ENCODE results near the gene CYP2C8. TPM values are rescaled to one million over a fixed set of nuclear protein-coding genes. Genes with fewer than 3 reads are reported as not detected.

Gene CYP2C8
- total RNA-seq, 2 experiments from 2014 or later, result not detected

DNA sequence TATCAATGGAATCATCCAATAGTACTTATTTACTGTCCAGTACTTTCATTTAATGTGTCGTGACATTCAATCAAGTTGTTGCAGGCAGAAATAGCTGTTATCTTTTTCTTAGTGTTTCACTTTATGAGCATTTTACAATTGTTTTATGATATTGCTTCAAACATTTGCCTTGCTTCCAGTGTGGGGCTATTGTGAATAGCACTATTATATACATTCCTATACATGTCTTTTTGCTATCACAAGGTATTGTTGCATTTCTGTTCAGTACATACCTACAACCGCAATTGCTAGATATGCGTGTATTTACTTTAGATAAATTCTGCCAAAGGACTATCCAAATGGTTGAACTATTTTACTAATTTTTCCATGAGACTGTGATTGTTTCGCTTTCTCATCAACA lies 34.9 kb downstream of the CYP2C8 start:
- no peak overlapping the region for H3K4me2 ChIP-seq (ENCODE audit: low read length)
- CTCF ChIA-PET (ENCODE audit: unreplicated experiment), result no interaction called here
- no peak overlapping the region for H3K27ac ChIP-seq (ENCODE audit: low read depth, low read length, poor library complexity, severe bottlenecking)
- no peaks in the 10 kb centered on the region for H3K9me3 ChIP-seq (ENCODE audit: low read length)
- H3K79me2 ChIP-seq (ENCODE audit: insufficient read depth, low read depth, low read length), result no peaks in the 10 kb centered on the region
- BruUV-seq (replicated peaks), result no TSS peak
- no peak for DNase-seq (ENCODE audit: low spot score)
- no peak overlapping the region for H3K4me3 ChIP-seq (ENCODE audit: low read depth, low read length, poor library complexity, severe bottlenecking)
- H3K36me3 ChIP-seq (ENCODE audit: insufficient read depth, low read length), result no peaks in the 10 kb centered on the region
- POLR2A ChIA-PET, result no interaction called here
- no peaks in the 10 kb centered on the region for H4K20me1 ChIP-seq (ENCODE audit: insufficient read depth, low read length)
- intact Hi-C loops (cut with micrococcal nuclease; ENCODE audit: unreplicated experiment), result no loop called here
- TF ChIP-seq, protein P1, sequence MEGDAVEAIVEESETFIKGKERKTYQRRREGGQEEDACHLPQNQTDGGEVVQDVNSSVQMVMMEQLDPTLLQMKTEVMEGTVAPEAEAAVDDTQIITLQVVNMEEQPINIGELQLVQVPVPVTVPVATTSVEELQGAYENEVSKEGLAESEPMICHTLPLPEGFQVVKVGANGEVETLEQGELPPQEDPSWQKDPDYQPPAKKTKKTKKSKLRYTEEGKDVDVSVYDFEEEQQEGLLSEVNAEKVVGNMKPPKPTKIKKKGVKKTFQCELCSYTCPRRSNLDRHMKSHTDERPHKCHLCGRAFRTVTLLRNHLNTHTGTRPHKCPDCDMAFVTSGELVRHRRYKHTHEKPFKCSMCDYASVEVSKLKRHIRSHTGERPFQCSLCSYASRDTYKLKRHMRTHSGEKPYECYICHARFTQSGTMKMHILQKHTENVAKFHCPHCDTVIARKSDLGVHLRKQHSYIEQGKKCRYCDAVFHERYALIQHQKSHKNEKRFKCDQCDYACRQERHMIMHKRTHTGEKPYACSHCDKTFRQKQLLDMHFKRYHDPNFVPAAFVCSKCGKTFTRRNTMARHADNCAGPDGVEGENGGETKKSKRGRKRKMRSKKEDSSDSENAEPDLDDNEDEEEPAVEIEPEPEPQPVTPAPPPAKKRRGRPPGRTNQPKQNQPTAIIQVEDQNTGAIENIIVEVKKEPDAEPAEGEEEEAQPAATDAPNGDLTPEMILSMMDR (conservative IDR thresholded peaks at IDR 0.05; ENCODE audit: low read length), result no peak
- no peak for TF ChIP-seq EZH2phosphoT487 (IDR thresholded peaks at IDR 0.05; ENCODE audit: borderline replicate concordance, low read depth, low read length)
- H3K9me2 ChIP-seq (ENCODE audit: insufficient read depth, low read length), result no peaks in the 10 kb centered on the region
- no peaks in the 10 kb centered on the region for H3K4me1 ChIP-seq (ENCODE audit: insufficient read depth, low read length, poor library complexity, severe bottlenecking)
- H2AFZ ChIP-seq (ENCODE audit: low read length), result no peak overlapping the region

DNA sequence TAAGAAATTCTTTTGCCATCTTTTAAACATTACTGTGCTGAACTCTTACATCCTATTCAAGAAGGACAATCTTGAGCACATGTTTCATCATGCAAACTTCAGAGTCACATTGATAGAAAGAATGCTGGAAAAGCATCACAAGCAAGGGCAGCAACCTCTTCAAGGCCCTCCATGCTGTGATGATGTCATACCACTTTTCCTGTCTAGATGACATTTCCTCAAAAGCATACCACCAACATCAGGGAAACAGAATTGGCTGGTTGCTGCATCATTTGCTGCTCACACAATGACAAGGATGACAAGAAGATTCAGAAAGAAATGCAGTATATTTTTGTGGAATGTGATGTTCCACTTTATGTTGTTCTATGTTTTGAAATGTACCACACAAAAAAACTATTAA lies 37.6 kb downstream of the CYP2C8 start:
- H3K4me1 ChIP-seq (ENCODE audit: insufficient read depth, low read length, poor library complexity, severe bottlenecking), result no peaks in the 10 kb centered on the region
- intact Hi-C loops (cut with micrococcal nuclease; ENCODE audit: unreplicated experiment), result no loop called here
- no peaks in the 10 kb centered on the region for H3K36me3 ChIP-seq (ENCODE audit: insufficient read depth, low read length)
- no TSS peak for BruUV-seq (replicated peaks)
- H3K27ac ChIP-seq (ENCODE audit: low read depth, low read length, poor library complexity, severe bottlenecking), result no peak overlapping the region
- ChIA-PET POLR2A (no interaction called here), CTCF (ENCODE audit: unreplicated experiment) (no interaction called here)
- no peak for DNase-seq (ENCODE audit: low spot score)
- no peaks in the 10 kb centered on the region for H3K9me2 ChIP-seq (ENCODE audit: insufficient read depth, low read length)
- H3K79me2 ChIP-seq (ENCODE audit: insufficient read depth, low read depth, low read length), result no peaks in the 10 kb centered on the region
- TF ChIP-seq EZH2phosphoT487 (IDR thresholded peaks at IDR 0.05; ENCODE audit: borderline replicate concordance, low read depth, low read length), result no peak
- TF ChIP-seq, protein P1 (conservative IDR thresholded peaks at IDR 0.05; ENCODE audit: low read length), result no peak
- H3K9me3 ChIP-seq (ENCODE audit: low read length), result no peaks in the 10 kb centered on the region
- H3K4me2 ChIP-seq (ENCODE audit: low read length), result no peak overlapping the region
- no peak overlapping the region for H2AFZ ChIP-seq (ENCODE audit: low read length)
- no peak overlapping the region for H3K4me3 ChIP-seq (ENCODE audit: low read depth, low read length, poor library complexity, severe bottlenecking)
- no peaks in the 10 kb centered on the region for H4K20me1 ChIP-seq (ENCODE audit: insufficient read depth, low read length)

DNA sequence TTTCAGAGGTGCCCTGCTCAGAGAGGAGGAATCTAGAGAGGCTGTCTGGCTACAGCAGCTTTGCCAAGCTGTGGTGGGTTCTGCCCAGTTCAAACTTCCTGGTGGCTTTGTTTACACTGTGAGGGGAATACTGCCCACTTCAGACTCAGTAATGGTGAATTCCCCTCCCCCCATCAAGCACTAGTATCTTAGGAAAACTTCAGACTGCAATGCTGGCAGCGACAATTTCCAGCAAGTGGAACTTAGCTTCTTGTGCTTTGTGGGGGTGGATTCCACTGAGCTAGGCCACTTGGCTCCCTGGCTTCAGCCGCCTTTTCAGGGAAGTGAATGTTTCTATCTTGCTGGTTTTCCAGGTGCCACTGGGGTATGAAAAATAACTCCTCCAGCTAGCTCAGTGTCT lies 42.8 kb downstream of the CYP2C8 start:
- no peaks in the 10 kb centered on the region for H3K36me3 ChIP-seq (ENCODE audit: insufficient read depth, low read length)
- H3K4me2 ChIP-seq (ENCODE audit: low read length), result no peak overlapping the region
- POLR2A ChIA-PET, result interaction anchor here (0.6 kb wide), 1 partner anchor 11 kb away, joined by 3 read pairs; no protein-coding TSS in a partner anchor
- no peak for DNase-seq (ENCODE audit: low spot score)
- no peaks in the 10 kb centered on the region for H4K20me1 ChIP-seq (ENCODE audit: insufficient read depth, low read length)
- H3K79me2 ChIP-seq (ENCODE audit: insufficient read depth, low read depth, low read length), result no peaks in the 10 kb centered on the region
- no peaks in the 10 kb centered on the region for H3K9me2 ChIP-seq (ENCODE audit: insufficient read depth, low read length)
- BruUV-seq (replicated peaks), result no TSS peak
- no peaks in the 10 kb centered on the region for H3K9me3 ChIP-seq (ENCODE audit: low read length)
- TF ChIP-seq, protein P1 (conservative IDR thresholded peaks at IDR 0.05; ENCODE audit: low read length), result no peak
- TF ChIP-seq EZH2phosphoT487 (IDR thresholded peaks at IDR 0.05; ENCODE audit: borderline replicate concordance, low read depth, low read length), result no peak
- intact Hi-C loops (cut with micrococcal nuclease; ENCODE audit: unreplicated experiment), result no loop called here
- H3K27ac ChIP-seq (ENCODE audit: low read depth, low read length, poor library complexity, severe bottlenecking), result no peak overlapping the region
- no peak overlapping the region for H3K4me3 ChIP-seq (ENCODE audit: low read depth, low read length, poor library complexity, severe bottlenecking)
- CTCF ChIA-PET (ENCODE audit: unreplicated experiment), result no interaction called here
- no peaks in the 10 kb centered on the region for H3K4me1 ChIP-seq (ENCODE audit: insufficient read depth, low read length, poor library complexity, severe bottlenecking)
- no peak overlapping the region for H2AFZ ChIP-seq (ENCODE audit: low read length)
